Measurements from ENCODE around the gene NBPF10. TPM values are rescaled to one million over a fixed set of nuclear protein-coding genes. Genes with fewer than 3 reads are reported as not detected.
"Not testable (repeated sequence)": the region's sequence is repeated elsewhere in the genome, so short reads cannot be mapped to it uniquely, and the experiment has no call there.

NBPF10 gene
- 0.03 and 0.18 TPM in 2 replicates for polyA plus RNA-seq (2014; cell fraction: cytosol; rRNA removed)
- polyA plus RNA-seq (2014; cell fraction: nucleus; rRNA removed): 0.21 and 0.35 TPM in 2 replicates

GRCh38 chr1:146144465-146144864, at the start of gene NBPF10:
Gene NBPF10 (minus strand): TSS chr1:146144804. CDS start chr1:146144769, 35 bp downstream.
- DNase-seq (ENCODE audit: low spot score): not testable (repeated sequence)

GRCh38 chr1:146174531-146174930, 29.9 kb upstream of the NBPF10 start:
- DNase-seq (ENCODE audit: low spot score): not testable (repeated sequence)

- not testable (repeated sequence) for DNase-seq (ENCODE audit: low spot score)
These were observed 23.1 kb upstream of the NBPF10 start for GRCh38 chr1:146167740-146168139.

GRCh38 chr1:146167273-146167672, 22.7 kb upstream of the NBPF10 start:
- DNase-seq (ENCODE audit: low spot score): not testable (repeated sequence)
